IPS-15b (cell line): ENCODE results near the gene QSOX1.

Source experiments
- H3K27me3 ChIP-seq: one replicate; pipeline ENCODE4 v1.6.1; 2013; ENCODE audit warnings: low read length; ENCODE audit not compliant: control insufficient read depth, insufficient read depth
- H3K36me3 ChIP-seq: one replicate; pipeline ENCODE4 v1.6.1; 2013; ENCODE audit warnings: low read length; ENCODE audit not compliant: control insufficient read depth, insufficient read depth
- H3K4me1 ChIP-seq: one replicate; pipeline ENCODE4 v1.6.1; 2013; ENCODE audit warnings: mild to moderate bottlenecking, low read length; ENCODE audit not compliant: control insufficient read depth, insufficient read depth
- H3K4me3 ChIP-seq: one replicate; pipeline ENCODE4 v1.5.1; 2013; ENCODE audit warnings: low read depth, low read length
- H3K9ac ChIP-seq: one replicate; pipeline ENCODE4 v1.6.1; 2013; ENCODE audit warnings: low read depth, mild to moderate bottlenecking, low read length
- H3K9me3 ChIP-seq: one replicate; pipeline ENCODE4 v1.6.1; 2013; ENCODE audit warnings: mild to moderate bottlenecking, low read length; ENCODE audit not compliant: control insufficient read depth, insufficient read depth

The QSOX1 gene

GRCh38 chr1:180210008-180210620 is 55.4 kb downstream of the QSOX1 start:
- Histone ChIP-seq H3K4me1 (no peaks in the 10 kb centered on the region), H3K4me3 (no peak overlapping the region)

GRCh38 chr1:180211156-180211859 is 56.6 kb downstream of the QSOX1 start:
- Histone ChIP-seq H3K36me3 (no peaks in the 10 kb centered on the region), H3K9ac (no peak overlapping the region), H3K4me1 (no peaks in the 10 kb centered on the region), H3K4me3 (no peak overlapping the region), H3K27me3 (no peaks in the 10 kb centered on the region), H3K9me3 (no peaks in the 10 kb centered on the region)

More at GRCh38 chr1:180210008-180210620, 55.4 kb downstream of the QSOX1 start:
- H3K9ac ChIP-seq = no peak overlapping the region
- H3K27me3 ChIP-seq = no peaks in the 10 kb centered on the region
- no peaks in the 10 kb centered on the region for H3K36me3 ChIP-seq
- H3K9me3 ChIP-seq = no peaks in the 10 kb centered on the region

DNA sequence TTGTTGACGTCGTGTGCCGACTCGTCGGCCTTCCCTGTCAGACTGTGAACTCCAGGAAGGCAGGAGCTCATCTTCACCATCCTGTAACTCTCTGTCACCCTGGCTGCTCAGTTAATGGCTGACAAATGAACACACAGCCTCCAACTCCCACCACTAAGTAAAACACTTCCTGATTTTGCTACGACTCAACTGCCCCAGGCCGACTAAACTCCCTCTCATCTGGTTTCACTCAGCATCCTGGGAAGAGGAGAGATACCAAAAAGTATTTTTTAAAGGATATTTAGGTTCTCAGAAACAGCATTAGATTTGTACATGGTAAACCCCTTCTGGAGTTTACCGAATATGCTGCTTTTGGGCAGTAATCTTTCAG is 57.2 kb downstream of the QSOX1 start:
- no peak overlapping the region for H3K9ac ChIP-seq
- no peaks in the 10 kb centered on the region for H3K4me1 ChIP-seq
- no peaks in the 10 kb centered on the region for H3K36me3 ChIP-seq
- H3K9me3 ChIP-seq = no peaks in the 10 kb centered on the region
- H3K27me3 ChIP-seq = no peaks in the 10 kb centered on the region
- H3K4me3 ChIP-seq = no peak overlapping the region

- H3K27me3 ChIP-seq = peaks cover 3% of the 10 kb centered on the region
- H3K9ac ChIP-seq = no peak overlapping the region
- no peaks in the 10 kb centered on the region for H3K9me3 ChIP-seq
- H3K36me3 ChIP-seq = no peaks in the 10 kb centered on the region
- no peak overlapping the region for H3K4me3 ChIP-seq
- H3K4me1 ChIP-seq = no peaks in the 10 kb centered on the region
Measured at GRCh38 chr1:180213401-180214170, 58.9 kb downstream of the QSOX1 start.

DNA sequence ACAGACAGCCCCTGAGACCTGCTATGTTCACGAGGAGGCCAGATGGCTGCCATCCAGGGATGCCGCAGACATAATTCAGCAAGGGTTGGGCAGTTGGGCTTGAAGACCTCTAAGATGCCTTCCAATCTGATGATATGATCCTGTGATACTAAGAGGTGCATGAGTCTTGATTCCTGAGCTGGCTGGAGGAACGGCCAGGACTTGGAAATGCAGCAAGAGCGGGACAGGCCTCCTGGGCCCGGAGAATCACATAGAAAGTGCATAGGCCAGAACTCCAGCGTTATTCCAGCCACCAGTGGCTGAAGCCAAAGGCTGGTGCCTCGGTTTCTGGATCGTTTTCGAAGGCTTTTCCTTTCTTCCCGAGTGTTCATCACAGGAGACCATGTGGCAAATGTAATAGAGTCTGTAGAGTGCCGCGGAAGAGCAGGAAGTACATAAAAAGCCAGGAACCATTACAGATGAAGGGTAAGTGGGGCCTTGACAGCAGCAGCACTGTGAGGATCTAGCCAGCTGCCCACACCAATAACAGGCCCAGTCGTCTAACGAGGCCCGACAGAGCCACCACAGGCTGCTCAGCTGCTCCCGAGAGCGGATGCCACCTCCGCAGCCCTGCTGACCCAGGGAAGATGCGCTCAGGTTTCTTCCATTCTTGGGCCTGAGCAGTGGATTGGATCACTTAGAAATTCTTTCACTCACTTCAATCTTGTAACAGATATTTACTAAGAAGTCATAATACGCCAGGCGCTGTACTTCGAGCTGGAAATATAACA is 61.4 kb downstream of the QSOX1 start:
- Histone ChIP-seq H3K9me3 (no peaks in the 10 kb centered on the region), H3K4me3 (no peak overlapping the region), H3K27me3 (peaks cover 7% of the 10 kb centered on the region), H3K4me1 (no peaks in the 10 kb centered on the region), H3K36me3 (no peaks in the 10 kb centered on the region), H3K9ac (no peak overlapping the region)

- H3K27me3 ChIP-seq = peaks cover 7% of the 10 kb centered on the region
- no peaks in the 10 kb centered on the region for H3K4me1 ChIP-seq
- H3K4me3 ChIP-seq = no peak overlapping the region
Measured at GRCh38 chr1:180217006-180217405, 62.3 kb downstream of the QSOX1 start.

DNA sequence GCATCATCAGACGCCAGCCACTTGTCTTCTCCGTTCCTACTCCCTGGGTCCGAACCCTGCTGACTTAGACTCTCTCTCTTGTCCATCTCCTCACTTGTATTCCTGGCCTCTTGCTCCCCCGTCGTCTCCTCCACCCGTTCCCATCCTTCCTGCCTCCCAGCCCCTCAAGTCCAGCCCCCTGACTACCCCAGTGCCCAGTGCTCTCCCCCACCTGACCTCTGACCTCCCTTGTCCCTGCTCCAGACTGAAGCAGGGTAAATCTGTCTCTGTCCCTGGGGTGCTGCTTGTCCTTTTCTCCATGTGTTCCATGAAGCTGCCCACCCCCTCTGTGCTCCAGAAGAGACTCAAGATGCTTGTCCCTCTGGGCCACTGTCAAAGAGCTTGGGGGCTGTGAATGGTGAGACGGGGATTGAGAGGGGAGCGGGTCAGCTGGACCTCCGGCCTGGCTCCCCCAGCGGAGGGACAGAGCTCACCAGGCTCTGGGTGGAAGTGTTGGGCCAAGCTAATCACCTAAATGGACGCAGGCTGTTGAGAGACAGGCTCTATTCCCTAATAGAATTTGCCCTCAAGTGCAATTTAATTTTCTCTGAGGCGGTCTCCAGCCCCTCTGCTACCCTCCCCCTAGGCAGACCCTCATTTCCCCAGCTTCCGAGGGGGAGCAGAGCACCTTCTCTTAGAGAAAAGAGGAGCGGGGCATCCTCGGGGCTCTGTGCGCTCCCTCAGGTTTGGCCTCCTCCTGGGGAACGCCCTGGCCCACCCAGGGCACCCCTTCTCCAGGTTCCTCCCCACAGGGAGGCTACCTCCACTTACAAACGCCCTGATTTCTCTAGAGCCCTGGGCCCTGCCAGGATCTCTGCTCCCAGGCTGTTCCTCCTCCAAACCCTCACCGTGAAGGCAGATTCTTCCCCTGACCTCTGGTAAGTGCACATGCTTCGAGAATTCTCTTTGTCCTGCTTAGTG is 64.4 kb downstream of the QSOX1 start:
- Histone ChIP-seq H3K9me3 (no peaks in the 10 kb centered on the region), H3K27me3 (peaks cover 21% of the 10 kb centered on the region), H3K4me1 (no peaks in the 10 kb centered on the region), H3K9ac (no peak overlapping the region), H3K4me3 (no peak overlapping the region), H3K36me3 (no peaks in the 10 kb centered on the region)

More at GRCh38 chr1:180217006-180217405, 62.3 kb downstream of the QSOX1 start:
- no peaks in the 10 kb centered on the region for H3K36me3 ChIP-seq
- no peak overlapping the region for H3K9ac ChIP-seq
- H3K9me3 ChIP-seq = no peaks in the 10 kb centered on the region

DNA sequence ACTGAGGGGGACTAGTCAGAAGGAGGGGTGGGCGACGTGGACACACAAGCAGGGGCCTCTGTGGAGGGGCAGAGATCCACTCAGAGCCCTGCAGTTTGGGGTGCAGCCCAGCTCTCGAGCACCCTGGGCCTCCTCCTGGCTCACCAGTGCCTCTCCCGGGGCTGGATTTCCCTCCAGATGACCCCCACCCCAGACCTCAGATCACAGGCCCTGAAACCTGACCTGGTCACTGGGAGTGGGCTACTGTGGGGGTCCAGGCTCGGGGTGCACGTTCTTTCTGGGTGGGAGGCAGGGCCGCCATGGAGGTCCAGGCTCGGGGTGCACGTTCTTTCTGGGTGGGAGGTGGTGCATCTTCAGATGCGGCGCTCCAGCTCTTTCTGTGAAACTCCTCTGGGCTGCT is 65.1 kb downstream of the QSOX1 start:
- Histone ChIP-seq H3K9me3 (no peaks in the 10 kb centered on the region), H3K4me3 (no peak overlapping the region), H3K27me3 (peaks cover 27% of the 10 kb centered on the region), H3K9ac (no peak overlapping the region), H3K4me1 (no peaks in the 10 kb centered on the region), H3K36me3 (no peaks in the 10 kb centered on the region)

- H3K27me3 ChIP-seq = peaks cover 39% of the 10 kb centered on the region
- H3K4me1 ChIP-seq = peaks cover 4% of the 10 kb centered on the region
- H3K9ac ChIP-seq = no peak overlapping the region
- no peaks in the 10 kb centered on the region for H3K9me3 ChIP-seq
- no peaks in the 10 kb centered on the region for H3K36me3 ChIP-seq
- H3K4me3 ChIP-seq = no peak overlapping the region
Measured at GRCh38 chr1:180221462-180221861, 66.8 kb downstream of the QSOX1 start.

DNA sequence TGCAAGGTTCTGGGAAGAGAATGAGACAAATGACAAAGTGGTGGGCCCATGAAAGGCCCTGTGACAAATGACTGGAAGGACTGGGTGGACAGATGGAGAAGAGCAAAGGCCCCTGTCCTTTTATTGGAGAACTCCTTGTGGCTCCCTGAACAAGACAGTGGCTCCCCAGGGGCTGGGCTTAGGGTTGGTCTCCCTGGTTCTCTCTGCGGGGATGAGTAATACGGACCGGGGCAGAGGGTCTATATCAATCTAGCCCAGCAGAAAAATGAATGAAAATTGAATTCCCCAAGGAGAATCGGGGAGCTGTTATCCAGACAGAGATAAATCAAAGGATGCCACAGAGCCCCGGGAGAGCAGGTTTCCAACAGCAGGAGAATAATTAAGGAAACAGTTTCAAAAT is 70.2 kb downstream of the QSOX1 start:
- H3K9me3 ChIP-seq = no peaks in the 10 kb centered on the region
- no peaks in the 10 kb centered on the region for H3K36me3 ChIP-seq
- no peak overlapping the region for H3K4me3 ChIP-seq
- peaks cover 4% of the 10 kb centered on the region for H3K4me1 ChIP-seq
- H3K27me3 ChIP-seq = peaks cover 59% of the 10 kb centered on the region
- H3K9ac ChIP-seq = no peak overlapping the region

- H3K9ac ChIP-seq = no peak overlapping the region
- H3K9me3 ChIP-seq = no peaks in the 10 kb centered on the region
- H3K4me1 ChIP-seq = peaks cover 4% of the 10 kb centered on the region
- H3K27me3 ChIP-seq = peaks cover 59% of the 10 kb centered on the region
- H3K4me3 ChIP-seq = no peak overlapping the region
- H3K36me3 ChIP-seq = no peaks in the 10 kb centered on the region
Measured at GRCh38 chr1:180225403-180225802, 70.7 kb downstream of the QSOX1 start.
